ENCODE results near the gene TMEM183A. TPM values are rescaled to one million over a fixed set of nuclear protein-coding genes. Genes with fewer than 3 reads are reported as not detected.
A peak's percentile ranks its signal among the peaks of the same experiment; 100 is the strongest.

The TMEM183A gene
- total RNA-seq, 5 donors from 2014 or later (not counting 1 experiment from before 2014, with no cell fraction given): 67.5 to 124 (median 68.4) TPM

GRCh38 chr1:203040513-203041275 lies 33.5 kb downstream of the TMEM183A start:
- no peak overlapping the region for H3K4me3 Mint-ChIP-seq
- POLR2A ChIA-PET: interaction anchor here in 1 of 2 donors (0.6 kb wide), 1 partner anchor 886 kb away, joined by 3 read pairs; no protein-coding TSS in a partner anchor
- peaks cover 0 to 38% of the 10 kb centered on the region in 2 experiments for H3K27me3 ChIP-seq (replicated peaks in 1 of 2; ENCODE audit: control insufficient read depth in 2 of 2, extremely low read depth in 1 of 2, insufficient read depth in 2 of 2, low read length in 1 of 2)
- no peaks in the 10 kb centered on the region for H3K36me3 Mint-ChIP-seq
- no peak overlapping the region for H3K27ac Mint-ChIP-seq
- no peaks in the 10 kb centered on the region for H3K9me3 ChIP-seq
- no peaks in the 10 kb centered on the region for H3K36me3 ChIP-seq (ENCODE audit: control insufficient read depth in 2 of 2, extremely low read depth in 1 of 2, insufficient read depth in 1 of 2, low read length in 1 of 2)
- H3K9me3 Mint-ChIP-seq: no peaks in the 10 kb centered on the region
- DNase-seq (no peak), ATAC-seq (replicated peaks in 1 of 4) (no peak)
- H3K4me1 ChIP-seq (ENCODE audit: control insufficient read depth in 1 of 2, extremely low read depth in 1 of 2, insufficient read depth in 2 of 2, low read length in 2 of 2): peaks cover 0 to 3% of the 10 kb centered on the region in 2 experiments
- CTCF ChIA-PET: interaction anchor here (0.5 to 2.3 kb wide), 5 partner anchors 174 to 348 kb away, joined by 3 to 8 read pairs (median 5); no protein-coding TSS in a partner anchor
- H3K4me3 ChIP-seq (ENCODE audit: control insufficient read depth in 1 of 2, extremely low read depth in 1 of 2, low read length in 1 of 2): no peak overlapping the region
- H3K27me3 Mint-ChIP-seq: peaks cover 5 to 10% of the 10 kb centered on the region in 2 donors
- H3K4me1 Mint-ChIP-seq: peaks cover 0 to 6% (median 2%) of the 10 kb centered on the region in 3 donors
- WGBS (ENCODE audit: insufficient coverage): 86% methylated on average over 2 of the region's 5 CpGs
- H3K27ac ChIP-seq (ENCODE audit: low read length): no peak overlapping the region

GRCh38 chr1:203041351-203041932 lies 34.3 kb downstream of the TMEM183A start:
- H3K36me3 ChIP-seq (ENCODE audit: control insufficient read depth in 2 of 2, extremely low read depth in 1 of 2, insufficient read depth in 1 of 2, low read length in 1 of 2): no peaks in the 10 kb centered on the region
- H3K36me3 Mint-ChIP-seq: no peaks in the 10 kb centered on the region
- peaks cover 0 to 36% of the 10 kb centered on the region in 2 experiments for H3K27me3 ChIP-seq (replicated peaks in 1 of 2; ENCODE audit: control insufficient read depth in 2 of 2, extremely low read depth in 1 of 2, insufficient read depth in 2 of 2, low read length in 1 of 2)
- DNase-seq (no peak), ATAC-seq (replicated peaks in 1 of 4) (no peak)
- peaks cover 5 to 10% of the 10 kb centered on the region in 2 donors for H3K27me3 Mint-ChIP-seq
- CTCF ChIA-PET: interaction anchor here in 1 of 2 donors (1.4 kb wide), 1 partner anchor 15 kb away, joined by 6 read pairs; the partner anchor contains the start of gene PPFIA4
- H3K4me1 ChIP-seq (ENCODE audit: control insufficient read depth in 1 of 2, extremely low read depth in 1 of 2, insufficient read depth in 2 of 2, low read length in 2 of 2): peaks cover 0 to 3% of the 10 kb centered on the region in 2 experiments
- 68% methylated on average over 3 of the region's 3 CpGs for WGBS (ENCODE audit: insufficient coverage)
- POLR2A ChIA-PET: no interaction called here
- H3K27ac Mint-ChIP-seq: no peak overlapping the region
- H3K4me3 Mint-ChIP-seq: no peak overlapping the region
- no peak overlapping the region for H3K4me3 ChIP-seq (ENCODE audit: control insufficient read depth in 1 of 2, extremely low read depth in 1 of 2, low read length in 1 of 2)
- no peaks in the 10 kb centered on the region for H3K9me3 Mint-ChIP-seq
- no peaks in the 10 kb centered on the region for H3K9me3 ChIP-seq
- H3K27ac ChIP-seq (ENCODE audit: low read length): no peak overlapping the region
- peaks cover 0 to 6% (median 2%) of the 10 kb centered on the region in 3 donors for H3K4me1 Mint-ChIP-seq

- Mint-ChIP-seq H3K27ac (no peak overlapping the region), H3K9me3 (no peaks in the 10 kb centered on the region)
These were observed 36.8 kb downstream of the TMEM183A start for GRCh38 chr1:203043830-203044545.

GRCh38 chr1:203044546-203045250 lies 37.5 kb downstream of the TMEM183A start:
- no peaks in the 10 kb centered on the region for H3K4me1 Mint-ChIP-seq
- Histone ChIP-seq H3K9me3 (no peaks in the 10 kb centered on the region), H3K27ac (ENCODE audit: low read length) (no peak overlapping the region), H3K36me3 (ENCODE audit: control insufficient read depth in 2 of 2, extremely low read depth in 1 of 2, insufficient read depth in 1 of 2, low read length in 1 of 2) (no peaks in the 10 kb centered on the region), H3K4me1 (ENCODE audit: control insufficient read depth in 1 of 2, extremely low read depth in 1 of 2, insufficient read depth in 2 of 2, low read length in 2 of 2) (no peaks in the 10 kb centered on the region), H3K27me3 (replicated peaks in 1 of 2; ENCODE audit: control insufficient read depth in 2 of 2, extremely low read depth in 1 of 2, insufficient read depth in 2 of 2, low read length in 1 of 2) (peaks cover 0 to 19% of the 10 kb centered on the region in 2 experiments), H3K4me3 (ENCODE audit: control insufficient read depth in 1 of 2, extremely low read depth in 1 of 2, low read length in 1 of 2) (no peak overlapping the region)
- H3K36me3 Mint-ChIP-seq: peaks cover 3% of the 10 kb centered on the region
- ChIA-PET CTCF (no interaction called here), POLR2A (no interaction called here)
- no peaks in the 10 kb centered on the region for H3K9me3 Mint-ChIP-seq
- DNase-seq: peak in 1 of 35 experiments; percentile 1
- 79% methylated on average over 2 of the region's 7 CpGs for WGBS (ENCODE audit: insufficient coverage)
- peaks cover 5 to 8% of the 10 kb centered on the region in 2 donors for H3K27me3 Mint-ChIP-seq
- H3K4me3 Mint-ChIP-seq: no peak overlapping the region
- no peak for ATAC-seq (replicated peaks in 1 of 4)
- no peak overlapping the region for H3K27ac Mint-ChIP-seq

More at GRCh38 chr1:203043830-203044545, 36.8 kb downstream of the TMEM183A start:
- WGBS (ENCODE audit: insufficient coverage): 83% methylated on average over 14 of the region's 14 CpGs
- DNase-seq (peak in 1 of 35 experiments; percentile 0), ATAC-seq (replicated peaks in 1 of 4) (no peak)
- ChIA-PET CTCF (interaction anchor here in 1 of 2 donors (0.5 kb wide), 1 partner anchor 116 kb away, joined by 3 read pairs; no protein-coding TSS in a partner anchor), POLR2A (no interaction called here)
- no peak overlapping the region for H3K4me3 ChIP-seq (ENCODE audit: control insufficient read depth in 1 of 2, extremely low read depth in 1 of 2, low read length in 1 of 2)
- H3K27ac ChIP-seq (ENCODE audit: low read length): no peak overlapping the region
- Mint-ChIP-seq H3K4me1 (peaks cover 0 to 6% (median 2%) of the 10 kb centered on the region in 3 donors), H3K27me3 (peaks cover 10 to 13% of the 10 kb centered on the region in 2 donors), H3K4me3 (no peak overlapping the region), H3K36me3 (peaks cover 3% of the 10 kb centered on the region)
- H3K4me1 ChIP-seq (ENCODE audit: control insufficient read depth in 1 of 2, extremely low read depth in 1 of 2, insufficient read depth in 2 of 2, low read length in 2 of 2): peaks cover 0 to 3% of the 10 kb centered on the region in 2 experiments
- H3K27me3 ChIP-seq (replicated peaks in 1 of 2; ENCODE audit: control insufficient read depth in 2 of 2, extremely low read depth in 1 of 2, insufficient read depth in 2 of 2, low read length in 1 of 2): peaks cover 0 to 17% of the 10 kb centered on the region in 2 experiments
- H3K36me3 ChIP-seq (ENCODE audit: control insufficient read depth in 2 of 2, extremely low read depth in 1 of 2, insufficient read depth in 1 of 2, low read length in 1 of 2): no peaks in the 10 kb centered on the region
- H3K9me3 ChIP-seq: no peaks in the 10 kb centered on the region

GRCh38 chr1:203045336-203045735 lies 38.2 kb downstream of the TMEM183A start:
- DNase-seq (no peak), ATAC-seq (replicated peaks in 1 of 4) (no peak)
- no peak overlapping the region for H3K27ac Mint-ChIP-seq
- H3K36me3 ChIP-seq (ENCODE audit: control insufficient read depth in 2 of 2, extremely low read depth in 1 of 2, insufficient read depth in 1 of 2, low read length in 1 of 2): no peaks in the 10 kb centered on the region
- H3K4me1 ChIP-seq (ENCODE audit: control insufficient read depth in 1 of 2, extremely low read depth in 1 of 2, insufficient read depth in 2 of 2, low read length in 2 of 2): no peaks in the 10 kb centered on the region
- H3K27me3 Mint-ChIP-seq: peaks cover 5 to 10% of the 10 kb centered on the region in 2 donors
- H3K9me3 ChIP-seq: no peaks in the 10 kb centered on the region
- H3K9me3 Mint-ChIP-seq: no peaks in the 10 kb centered on the region
- no peak overlapping the region for H3K4me3 ChIP-seq (ENCODE audit: control insufficient read depth in 1 of 2, extremely low read depth in 1 of 2, low read length in 1 of 2)
- POLR2A ChIA-PET: no interaction called here
- H3K27ac ChIP-seq (ENCODE audit: low read length): no peak overlapping the region
- no peaks in the 10 kb centered on the region for H3K4me1 Mint-ChIP-seq
- H3K36me3 Mint-ChIP-seq: peaks cover 3% of the 10 kb centered on the region
- 87% methylated on average over 17 of the region's 17 CpGs for WGBS (ENCODE audit: insufficient coverage)
- H3K4me3 Mint-ChIP-seq: no peak overlapping the region
- H3K27me3 ChIP-seq (replicated peaks in 1 of 2; ENCODE audit: control insufficient read depth in 2 of 2, extremely low read depth in 1 of 2, insufficient read depth in 2 of 2, low read length in 1 of 2): peaks cover 0 to 22% of the 10 kb centered on the region in 2 experiments
- CTCF ChIA-PET: no interaction called here

Measured in T-cell (primary cell).